OCI-LY7 (cell line): Measurements from ENCODE around the gene PDE11A. TPM values are rescaled to one million over a fixed set of nuclear protein-coding genes. Genes with fewer than 3 reads are reported as not detected.

Experiments used
- BruUV-seq: library from RNA; stranded (reverse); fragments of 400-500 nt; replicated peaks from 2 replicates; lab custom pipeline; 2021; lab: Mats Ljungman, UMichigan
- CTCF ChIA-PET: fragments of 300-600 bp; sonication (Branson Sonifier 250); formaldehyde crosslinking; loops from one replicate; lab custom pipeline; 2022; ENCODE audit warnings: antibody characterized with exemption; ENCODE audit not compliant: unreplicated experiment; lab: Charles Lee
- POLR2A ChIA-PET: fragments of 300-600 bp; sonication (Branson Sonifier 250); formaldehyde crosslinking; loops from one replicate; lab custom pipeline; 2022; ENCODE audit warnings: antibody characterized with exemption; lab: Charles Lee
- DNase-seq: peaks from one replicate; pipeline ENCODE4 v3.0.0-alpha.2; 2015; ENCODE audit warnings: low spot score
- H2AFZ ChIP-seq: fragments of 200-600 bp; sonication (generic), shearing (Covaris generic); 2 replicates; pipeline ENCODE4 v1.6.1; 2014; ENCODE audit warnings: mild to moderate bottlenecking, antibody characterized with exemption, low read length, moderate library complexity
- H3K27ac ChIP-seq: fragments of 200-600 bp; sonication (generic); 2 replicates; pipeline ENCODE4 v1.5.1; 2014; ENCODE audit warnings: mixed run types, low read depth, mild to moderate bottlenecking, moderate library complexity, low read length, inconsistent platforms; ENCODE audit not compliant: poor library complexity, severe bottlenecking
- H3K36me3 ChIP-seq: fragments of 200-600 bp; sonication (generic); 2 replicates; pipeline ENCODE4 v1.6.1; 2014; ENCODE audit warnings: mild to moderate bottlenecking, antibody characterized with exemption, low read length, moderate library complexity, mixed read lengths; ENCODE audit not compliant: insufficient read depth
- H3K4me1 ChIP-seq: fragments of 200-600 bp; sonication (generic); 2 replicates; pipeline ENCODE4 v1.5.1; 2014; ENCODE audit warnings: mild to moderate bottlenecking, low read length; ENCODE audit not compliant: insufficient read depth, poor library complexity, severe bottlenecking
- H3K4me2 ChIP-seq: fragments of 200-600 bp; sonication (generic); 2 replicates; pipeline ENCODE4 v1.6.1; 2014; ENCODE audit warnings: mild to moderate bottlenecking, low read length
- H3K4me3 ChIP-seq: fragments of 200-600 bp; sonication (generic); 2 replicates; pipeline ENCODE4 v1.5.1; 2014; ENCODE audit warnings: mild to moderate bottlenecking, low read depth, low read length; ENCODE audit not compliant: poor library complexity, severe bottlenecking
- H3K79me2 ChIP-seq: fragments of 200-600 bp; sonication (generic); 2 replicates; pipeline ENCODE4 v1.6.1; 2016; ENCODE audit warnings: low read depth, mild to moderate bottlenecking, low read length, moderate library complexity, mixed read lengths; ENCODE audit not compliant: insufficient read depth
- H3K9me2 ChIP-seq: fragments of 200-600 bp; sonication (generic); 2 replicates; pipeline ENCODE4 v1.6.1; 2016; ENCODE audit warnings: mild to moderate bottlenecking, low read length, mixed read lengths; ENCODE audit not compliant: insufficient read depth
- H3K9me3 ChIP-seq: fragments of 200-600 bp; sonication (generic); 2 replicates; pipeline ENCODE4 v1.6.1; 2014; ENCODE audit warnings: mild to moderate bottlenecking, mixed run types, low read length, mixed read lengths
- H4K20me1 ChIP-seq: fragments of 200-600 bp; sonication (generic); 2 replicates; pipeline ENCODE4 v1.6.1; 2014; ENCODE audit warnings: mild to moderate bottlenecking, antibody characterized with exemption, low read length, moderate library complexity, mixed read lengths; ENCODE audit not compliant: insufficient read depth
- EZH2phosphoT487 ChIP-seq: fragments of 200-600 bp; sonication (generic); IDR thresholded peaks from 2 replicates; pipeline ENCODE4 v1.6.1; 2018; ENCODE audit warnings: low read depth, borderline replicate concordance, mild to moderate bottlenecking, mixed run types, antibody characterized with exemption, low read length, moderate library complexity, mixed read lengths
- intact Hi-C: fragments of 100-400 bp; cut with micrococcal nuclease; formaldehyde crosslinking; loops from one replicate; pipeline ENCODE4 v1.10.0; 2022; ENCODE audit not compliant: unreplicated experiment
- total RNA-seq, 2 experiments: library from RNA; depleted of rRNA in 1 of 2; stranded (reverse); fragments of >200 nt in 1 of 2; shearing (Covaris generic) in 1 of 2; gene quantifications; 2 replicates each; pipeline ENCODE4 v1.2.3, GENCODE V29; 2014 to 2022
- TF ChIP-seq, protein P1 (sequence below): fragments of 200-600 bp; sonication (generic); conservative IDR thresholded peaks from 2 replicates; pipeline ENCODE4 v1.5.1; 2014; ENCODE audit warnings: mild to moderate bottlenecking, antibody characterized with exemption, low read length, moderate library complexity, mixed read lengths

Gene PDE11A
- total RNA-seq, 2 experiments from 2014 or later = 0.03 TPM; not detected in 1

DNA sequence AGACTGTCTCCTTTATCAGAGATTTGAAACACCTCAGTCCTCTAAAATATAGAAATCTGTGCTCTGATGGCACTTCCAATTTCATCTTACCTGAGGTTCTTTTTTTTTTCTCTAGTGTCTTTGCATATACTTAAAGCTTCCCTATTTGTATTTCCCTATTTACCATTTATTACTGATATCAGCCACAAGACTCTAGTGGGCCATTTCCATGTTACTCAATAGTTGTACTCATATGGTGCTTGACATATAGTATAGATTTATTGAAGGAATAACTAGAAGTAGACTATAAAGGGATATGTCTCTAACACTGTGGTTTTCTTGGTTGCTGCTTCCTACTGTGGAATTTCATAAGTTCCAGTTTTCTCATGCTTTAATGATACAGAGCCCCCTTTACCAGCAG, 42.7 kb upstream of the PDE11A start:
- H3K27ac ChIP-seq = no peak overlapping the region
- no TSS peak for BruUV-seq
- H3K9me3 ChIP-seq = no peaks in the 10 kb centered on the region
- ChIA-PET CTCF (no interaction called here), POLR2A (interaction anchor here (1.1 kb wide), 1 partner anchor 10 kb away, joined by 4 read pairs; no protein-coding TSS in a partner anchor)
- peaks cover 11% of the 10 kb centered on the region for H3K4me1 ChIP-seq
- DNase-seq = no peak
- H2AFZ ChIP-seq = no peak overlapping the region
- H3K4me2 ChIP-seq = no peak overlapping the region
- H4K20me1 ChIP-seq = no peaks in the 10 kb centered on the region
- intact Hi-C loops = no loop called here
- TF ChIP-seq EZH2phosphoT487 = no peak
- TF ChIP-seq, protein P1, sequence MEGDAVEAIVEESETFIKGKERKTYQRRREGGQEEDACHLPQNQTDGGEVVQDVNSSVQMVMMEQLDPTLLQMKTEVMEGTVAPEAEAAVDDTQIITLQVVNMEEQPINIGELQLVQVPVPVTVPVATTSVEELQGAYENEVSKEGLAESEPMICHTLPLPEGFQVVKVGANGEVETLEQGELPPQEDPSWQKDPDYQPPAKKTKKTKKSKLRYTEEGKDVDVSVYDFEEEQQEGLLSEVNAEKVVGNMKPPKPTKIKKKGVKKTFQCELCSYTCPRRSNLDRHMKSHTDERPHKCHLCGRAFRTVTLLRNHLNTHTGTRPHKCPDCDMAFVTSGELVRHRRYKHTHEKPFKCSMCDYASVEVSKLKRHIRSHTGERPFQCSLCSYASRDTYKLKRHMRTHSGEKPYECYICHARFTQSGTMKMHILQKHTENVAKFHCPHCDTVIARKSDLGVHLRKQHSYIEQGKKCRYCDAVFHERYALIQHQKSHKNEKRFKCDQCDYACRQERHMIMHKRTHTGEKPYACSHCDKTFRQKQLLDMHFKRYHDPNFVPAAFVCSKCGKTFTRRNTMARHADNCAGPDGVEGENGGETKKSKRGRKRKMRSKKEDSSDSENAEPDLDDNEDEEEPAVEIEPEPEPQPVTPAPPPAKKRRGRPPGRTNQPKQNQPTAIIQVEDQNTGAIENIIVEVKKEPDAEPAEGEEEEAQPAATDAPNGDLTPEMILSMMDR = no peak
- H3K4me3 ChIP-seq = no peak overlapping the region
- H3K9me2 ChIP-seq = no peaks in the 10 kb centered on the region
- peaks cover 5% of the 10 kb centered on the region; the same call in 1 of the 2 replicates for H3K79me2 ChIP-seq
- peaks cover 18% of the 10 kb centered on the region for H3K36me3 ChIP-seq

DNA sequence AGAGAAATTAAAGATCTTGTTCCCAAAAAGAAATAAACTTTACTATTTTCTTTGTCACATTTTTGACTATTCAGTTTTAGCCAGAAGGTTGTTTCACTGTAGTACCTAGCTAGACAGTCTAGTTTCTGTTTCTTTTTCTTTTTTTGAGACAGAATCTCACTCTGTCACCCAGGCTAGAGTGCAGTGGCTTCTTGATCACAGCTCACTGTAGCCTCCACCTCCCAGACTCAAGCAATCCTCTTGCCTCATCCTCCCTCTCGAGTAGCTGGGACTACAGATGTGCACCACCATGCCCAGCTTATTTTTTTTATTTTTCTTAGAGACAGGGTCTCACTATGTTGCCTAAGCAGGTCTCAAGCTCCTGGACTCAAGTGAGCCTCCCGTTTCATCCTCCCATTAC, 41.9 kb upstream of the PDE11A start:
- CTCF ChIA-PET = interaction anchor here (1.2 kb wide), 1 partner anchor 14 kb away, joined by 4 read pairs; no protein-coding TSS in a partner anchor
- no peaks in the 10 kb centered on the region for H3K9me2 ChIP-seq
- H3K4me1 ChIP-seq = peaks cover 11% of the 10 kb centered on the region
- H3K27ac ChIP-seq = no peak overlapping the region
- peaks cover 18% of the 10 kb centered on the region for H3K36me3 ChIP-seq
- TF ChIP-seq, protein P1 = no peak
- TF ChIP-seq EZH2phosphoT487 = no peak
- H3K4me2 ChIP-seq = peak overlapping the region; percentile 80
- no TSS peak for BruUV-seq
- peaks cover 5% of the 10 kb centered on the region; the same call in 1 of the 2 replicates for H3K79me2 ChIP-seq
- intact Hi-C loops = loop anchor here (5.0 kb wide), 1 partner anchor 298 kb away; no protein-coding TSS in a partner anchor
- H3K9me3 ChIP-seq = no peaks in the 10 kb centered on the region
- H3K4me3 ChIP-seq = no peak overlapping the region
- H4K20me1 ChIP-seq = no peaks in the 10 kb centered on the region
- no peak overlapping the region for H2AFZ ChIP-seq
- no peak for DNase-seq
- POLR2A ChIA-PET = interaction anchor here (0.6 to 1.1 kb wide), 2 partner anchors 9 to 11 kb away, joined by 3 to 4 read pairs; no protein-coding TSS in a partner anchor
